ENCODE measurements around the gene AUTS2. TPM values are rescaled to one million over a fixed set of nuclear protein-coding genes. Genes with fewer than 3 reads are reported as not detected.

Gene AUTS2
- total RNA-seq, 1 experiment from 2014 or later: 50.0 TPM

- H3K9me3 Mint-ChIP-seq: no peaks in the 10 kb centered on the region
- no peaks in the 10 kb centered on the region for H3K36me3 Mint-ChIP-seq
- H3K27me3 Mint-ChIP-seq (ENCODE audit: low read depth): peaks cover 27% of the 10 kb centered on the region
- H3K4me3 Mint-ChIP-seq: no peak overlapping the region
- TF ChIP-seq IRF2 (CRISPR knock-in tag; IDR thresholded peaks at IDR 0.05; ENCODE audit: borderline replicate concordance, low read depth): no peak
- TF ChIP-seq STAT6 (CRISPR knock-in tag; conservative IDR thresholded peaks at IDR 0.05; ENCODE audit: low read depth): no peak
- no peak for TF ChIP-seq NR2C2 (CRISPR knock-in tag; IDR thresholded peaks at IDR 0.05)
- TF ChIP-seq USF2 (CRISPR knock-in tag; IDR thresholded peaks at IDR 0.05): no peak
- ChIA-PET CTCF (no interaction called here), POLR2A (no interaction called here)
- no peak for DNase-seq (ENCODE audit: low spot score)
- no peak overlapping the region for H3K27ac Mint-ChIP-seq
- H3K4me1 Mint-ChIP-seq: peaks cover 61% of the 10 kb centered on the region
- no peak for ATAC-seq
Observed at GRCh38 chr7:69833964-69834363, 235.7 kb downstream of the AUTS2 start.

GRCh38 chr7:69836702-69837101 is 238.4 kb downstream of the AUTS2 start:
- peaks cover 70% of the 10 kb centered on the region for H3K4me1 Mint-ChIP-seq
- no peaks in the 10 kb centered on the region for H3K36me3 Mint-ChIP-seq
- CTCF ChIA-PET: no interaction called here
- peaks cover 3% of the 10 kb centered on the region for H3K27me3 Mint-ChIP-seq (ENCODE audit: low read depth)
- no peak for TF ChIP-seq ZNF232 (CRISPR knock-in tag; IDR thresholded peaks at IDR 0.05)
- TF ChIP-seq CBFB (CRISPR knock-in tag; IDR thresholded peaks at IDR 0.05; ENCODE audit: low read depth): no peak
- TF ChIP-seq IRF1 (CRISPR knock-in tag; IDR thresholded peaks at IDR 0.05): no peak
- no peak for TF ChIP-seq ZNF396 (CRISPR knock-in tag; IDR thresholded peaks at IDR 0.05; ENCODE audit: borderline replicate concordance)
- no peak for TF ChIP-seq NR1H2 (CRISPR knock-in tag; IDR thresholded peaks at IDR 0.05)
- no peak for ATAC-seq
- no peak overlapping the region for H3K4me3 Mint-ChIP-seq
- no peak for DNase-seq (ENCODE audit: low spot score)
- no peak overlapping the region for H3K27ac Mint-ChIP-seq
- POLR2A ChIA-PET: no interaction called here
- H3K9me3 Mint-ChIP-seq: no peaks in the 10 kb centered on the region

- POLR2A ChIA-PET: no interaction called here
- H3K27me3 Mint-ChIP-seq (ENCODE audit: low read depth): peaks cover 3% of the 10 kb centered on the region
- H3K36me3 Mint-ChIP-seq: no peaks in the 10 kb centered on the region
- no peak overlapping the region; the same call in 1 of the 2 replicates for H3K27ac Mint-ChIP-seq
- ATAC-seq: peak; percentile 88
- peaks cover 62% of the 10 kb centered on the region for H3K4me1 Mint-ChIP-seq
- no peaks in the 10 kb centered on the region for H3K9me3 Mint-ChIP-seq
- no peak for DNase-seq (ENCODE audit: low spot score)
- CTCF ChIA-PET: no interaction called here
- no peak overlapping the region for H3K4me3 Mint-ChIP-seq
- TF ChIP-seq ZBTB43 (CRISPR knock-in tag; IDR thresholded peaks at IDR 0.05) (no peak), PREB (CRISPR knock-in tag; IDR thresholded peaks at IDR 0.05; ENCODE audit: borderline replicate concordance) (no peak), GTF2I (CRISPR knock-in tag; conservative IDR thresholded peaks at IDR 0.05) (no peak), PRRX2 (CRISPR knock-in tag; IDR thresholded peaks at IDR 0.05) (no peak), ERG (CRISPR knock-in tag; IDR thresholded peaks at IDR 0.05) (no peak), CREM (CRISPR knock-in tag; IDR thresholded peaks at IDR 0.05) (no peak), CTCF (IDR thresholded peaks at IDR 0.05) (no peak), MAX (CRISPR knock-in tag; IDR thresholded peaks at IDR 0.05) (no peak), ZNF281 (CRISPR knock-in tag; IDR thresholded peaks at IDR 0.05) (no peak), RELA (CRISPR knock-in tag; IDR thresholded peaks at IDR 0.05; ENCODE audit: borderline replicate concordance) (no peak)
Observed at GRCh38 chr7:69837387-69838068, 239.3 kb downstream of the AUTS2 start.
